Activated CD8-positive, alpha-beta memory T cell treated with anti-CD3 and anti-CD28 coated beads, Interleukin-2, amount 10 ng/mL, durations not matched to agents 7 days and 5 days (primary cell): ENCODE measurements around the gene C2orf78. TPM values are rescaled to one million over a fixed set of nuclear protein-coding genes. Genes with fewer than 3 reads are reported as not detected.
"Not testable (repeated sequence)": the region's sequence is repeated elsewhere in the genome, so short reads cannot be mapped to it uniquely, and the experiment has no call there.

ENCODE experiments used
- ATAC-seq: fragments of 150-1000 bp; cut with Tn5 transposase; one replicate; pipeline ENCODE4 v1.10.0; 2021; ENCODE audit warnings: moderate library complexity
- CTCF ChIA-PET: fragments of 350-600 bp; sonication (Branson Sonifier 250); formaldehyde crosslinking; loops from one replicate; lab custom pipeline; 2021; ENCODE audit warnings: antibody characterized with exemption; lab: Charles Lee
- DNase-seq: peaks from one replicate; pipeline ENCODE4 v3.0.0-alpha.2; 2020
- H3K27ac Mint-ChIP-seq: one replicate; pipeline ENCODE4 v1.8.0; 2021; ENCODE audit warnings: mild to moderate bottlenecking, mixed read lengths
- H3K27me3 Mint-ChIP-seq: one replicate; pipeline ENCODE4 v1.8.0; 2021; ENCODE audit warnings: mixed read lengths
- H3K36me3 Mint-ChIP-seq: one replicate; pipeline ENCODE4 v1.8.0; 2021; ENCODE audit warnings: mild to moderate bottlenecking, mixed read lengths
- H3K4me1 Mint-ChIP-seq: one replicate; pipeline ENCODE4 v1.8.0; 2021; ENCODE audit warnings: mixed read lengths
- H3K4me3 Mint-ChIP-seq: one replicate; pipeline ENCODE4 v1.8.0; 2021; ENCODE audit warnings: mild to moderate bottlenecking, moderate library complexity, mixed read lengths
- H3K9me3 Mint-ChIP-seq: one replicate; pipeline ENCODE4 v1.8.0; 2022; ENCODE audit warnings: low read depth, mixed read lengths
- total RNA-seq, 2 experiments: library from RNA; stranded (reverse); gene quantifications; one replicate each; pipeline ENCODE4 v1.2.3, GENCODE V29; 2021

C2orf78 gene
- total RNA-seq, 2 experiments from 2014 or later: not detected

- Mint-ChIP-seq H3K4me3 (no peak overlapping the region), H3K27me3 (no peaks in the 10 kb centered on the region), H3K4me1 (no peaks in the 10 kb centered on the region), H3K9me3 (no peaks in the 10 kb centered on the region), H3K36me3 (peaks cover 57% of the 10 kb centered on the region), H3K27ac (no peak overlapping the region)
- no peak for ATAC-seq
- CTCF ChIA-PET: no interaction called here
- no peak for DNase-seq
Measured at GRCh38 chr2:73766349-73766748, 17.6 kb upstream of the C2orf78 start.

GRCh38 chr2:73766994-73767393 is 17.0 kb upstream of the C2orf78 start:
- Mint-ChIP-seq H3K4me1 (no peaks in the 10 kb centered on the region), H3K36me3 (peaks cover 56% of the 10 kb centered on the region), H3K27me3 (no peaks in the 10 kb centered on the region), H3K27ac (no peak overlapping the region), H3K4me3 (no peak overlapping the region), H3K9me3 (no peaks in the 10 kb centered on the region)
- no peak for ATAC-seq
- CTCF ChIA-PET: no interaction called here
- no peak for DNase-seq

GRCh38 chr2:73770725-73771124 is 13.3 kb upstream of the C2orf78 start:
- Mint-ChIP-seq H3K4me3 (no peak overlapping the region), H3K4me1 (peaks cover 6% of the 10 kb centered on the region), H3K27ac (no peak overlapping the region), H3K36me3 (peaks cover 65% of the 10 kb centered on the region), H3K9me3 (no peaks in the 10 kb centered on the region), H3K27me3 (no peaks in the 10 kb centered on the region)
- DNase-seq: no peak
- CTCF ChIA-PET: no interaction called here
- no peak for ATAC-seq

- no peak overlapping the region for H3K27ac Mint-ChIP-seq
- no peak overlapping the region for H3K4me3 Mint-ChIP-seq
- CTCF ChIA-PET: no interaction called here
- DNase-seq: no peak
- no peaks in the 10 kb centered on the region for H3K27me3 Mint-ChIP-seq
- H3K36me3 Mint-ChIP-seq: peaks cover 63% of the 10 kb centered on the region
- ATAC-seq: no peak
- no peaks in the 10 kb centered on the region for H3K9me3 Mint-ChIP-seq
- peaks cover 13% of the 10 kb centered on the region for H3K4me1 Mint-ChIP-seq
Measured at GRCh38 chr2:73772819-73773218, 11.2 kb upstream of the C2orf78 start.

GRCh38 chr2:73776381-73776780 is 7.6 kb upstream of the C2orf78 start:
- Mint-ChIP-seq H3K9me3 (no peaks in the 10 kb centered on the region), H3K27ac (no peak overlapping the region), H3K4me1 (peaks cover 29% of the 10 kb centered on the region), H3K27me3 (no peaks in the 10 kb centered on the region), H3K36me3 (peaks cover 46% of the 10 kb centered on the region), H3K4me3 (no peak overlapping the region)
- DNase-seq (no peak), ATAC-seq (no peak)
- CTCF ChIA-PET: no interaction called here

GRCh38 chr2:73776869-73777519 is 7.0 kb upstream of the C2orf78 start:
- CTCF ChIA-PET: no interaction called here
- Mint-ChIP-seq H3K27ac (no peak overlapping the region), H3K27me3 (no peaks in the 10 kb centered on the region), H3K9me3 (no peaks in the 10 kb centered on the region), H3K4me3 (no peak overlapping the region), H3K4me1 (peaks cover 29% of the 10 kb centered on the region), H3K36me3 (peaks cover 45% of the 10 kb centered on the region)
- DNase-seq (no peak), ATAC-seq (no peak)

- Mint-ChIP-seq H3K4me3 (peak overlapping the region; percentile 95), H3K36me3 (peaks cover 30% of the 10 kb centered on the region), H3K4me1 (peaks cover 27% of the 10 kb centered on the region), H3K27ac (peak overlapping the region; percentile 96)
- CTCF ChIA-PET: interaction anchor here (0.9 kb wide), 2 partner anchors 42 to 90 kb away, joined by 3 read pairs; partner anchors contain the start of gene TPRKB
- not testable (repeated sequence) for DNase-seq, H3K9me3 Mint-ChIP-seq, H3K27me3 Mint-ChIP-seq, ATAC-seq
Measured at GRCh38 chr2:73778867-73779466, 5.0 kb upstream of the C2orf78 start.

- DNase-seq (peak; percentile 98), ATAC-seq (peak; percentile 97)
- peaks cover 24% of the 10 kb centered on the region for H3K36me3 Mint-ChIP-seq
- peak within 1 kb of the TSS; percentile 96 for H3K27ac Mint-ChIP-seq
- peaks cover 23% of the 10 kb centered on the region for H3K4me1 Mint-ChIP-seq
- no peaks in the 10 kb centered on the region for H3K9me3 Mint-ChIP-seq
- H3K4me3 Mint-ChIP-seq: peak within 1 kb of the TSS; percentile 95
- no peaks in the 10 kb centered on the region for H3K27me3 Mint-ChIP-seq
- CTCF ChIA-PET: interaction anchor here (0.9 kb wide), 2 partner anchors 43 to 91 kb away, joined by 3 read pairs; partner anchors contain the start of gene TPRKB
Measured at GRCh38 chr2:73779467-73780236, 4.3 kb upstream of the C2orf78 start, which contains the start of gene DUSP11. TSS of gene DUSP11 (minus strand) at chr2:73780103. CDS start at chr2:73779974, 129 bp downstream.

- no peak for DNase-seq
- H3K27ac Mint-ChIP-seq: peak overlapping the region; percentile 96
- H3K36me3 Mint-ChIP-seq: peaks cover 20% of the 10 kb centered on the region
- H3K4me3 Mint-ChIP-seq: peak overlapping the region; percentile 95
- CTCF ChIA-PET: interaction anchor here (0.7 to 0.9 kb wide), 2 partner anchors 43 to 371 kb away, joined by 3 read pairs; partner anchors contain the start of gene TPRKB
- ATAC-seq: no peak
- no peaks in the 10 kb centered on the region for H3K27me3 Mint-ChIP-seq
- H3K4me1 Mint-ChIP-seq: peaks cover 23% of the 10 kb centered on the region
- H3K9me3 Mint-ChIP-seq: no peaks in the 10 kb centered on the region
Measured at GRCh38 chr2:73780237-73780582, 3.8 kb upstream of the C2orf78 start.

GRCh38 chr2:73783402-73783801 is 581 bp upstream of the C2orf78 start:
- not testable (repeated sequence) for H3K27me3 Mint-ChIP-seq, H3K4me1 Mint-ChIP-seq

GRCh38 chr2:73811878-73812277 is 27.9 kb downstream of the C2orf78 start:
- DNase-seq: no peak
- H3K4me3 Mint-ChIP-seq: no peak overlapping the region
- H3K36me3 Mint-ChIP-seq: no peaks in the 10 kb centered on the region
- CTCF ChIA-PET: interaction anchor here (0.9 to 4.4 kb wide), 3 partner anchors 11 to 15 kb away, joined by 3 to 15 read pairs (median 10); no protein-coding TSS in a partner anchor
- peaks cover 10% of the 10 kb centered on the region for H3K4me1 Mint-ChIP-seq
- no peak for ATAC-seq
- H3K27me3 Mint-ChIP-seq: peaks cover 9% of the 10 kb centered on the region
- H3K27ac Mint-ChIP-seq: no peak overlapping the region
- no peaks in the 10 kb centered on the region for H3K9me3 Mint-ChIP-seq

More at GRCh38 chr2:73783402-73783801, 581 bp upstream of the C2orf78 start:
- DNase-seq, ATAC-seq, H3K27ac Mint-ChIP-seq, CTCF ChIA-PET, H3K36me3 Mint-ChIP-seq, H3K4me3 Mint-ChIP-seq, H3K9me3 Mint-ChIP-seq: not testable (repeated sequence)

- no peak overlapping the region for H3K27ac Mint-ChIP-seq
- CTCF ChIA-PET: interaction anchor here (3.1 to 4.4 kb wide), 2 partner anchors 12 to 14 kb away, joined by 10 to 15 read pairs; no protein-coding TSS in a partner anchor
- no peaks in the 10 kb centered on the region for H3K9me3 Mint-ChIP-seq
- no peak for DNase-seq
- H3K36me3 Mint-ChIP-seq: no peaks in the 10 kb centered on the region
- H3K4me1 Mint-ChIP-seq: peaks cover 10% of the 10 kb centered on the region
- no peak overlapping the region for H3K4me3 Mint-ChIP-seq
- ATAC-seq: no peak
- H3K27me3 Mint-ChIP-seq: peaks cover 9% of the 10 kb centered on the region
Measured at GRCh38 chr2:73812635-73813034, 28.7 kb downstream of the C2orf78 start.

- H3K4me3 Mint-ChIP-seq: no peak overlapping the region
- H3K36me3 Mint-ChIP-seq: no peaks in the 10 kb centered on the region
- H3K4me1 Mint-ChIP-seq: peaks cover 19% of the 10 kb centered on the region
- ATAC-seq (no peak), DNase-seq (no peak)
- H3K9me3 Mint-ChIP-seq: no peaks in the 10 kb centered on the region
- no peaks in the 10 kb centered on the region for H3K27me3 Mint-ChIP-seq
- no peak overlapping the region for H3K27ac Mint-ChIP-seq
- CTCF ChIA-PET: no interaction called here
Measured at GRCh38 chr2:73818296-73818695, 34.3 kb downstream of the C2orf78 start.
